ENCODE data around the gene MPRIP.

Gene MPRIP

GRCh38 chr17:17114592-17115225 lies 72.5 kb downstream of the MPRIP start:
- DNase-seq: no peak

GRCh38 chr17:17115620-17116019 lies 73.4 kb downstream of the MPRIP start:
- no peak for DNase-seq

- no peak for DNase-seq
Observed at GRCh38 chr17:17116406-17116805, 74.1 kb downstream of the MPRIP start.

GRCh38 chr17:17117923-17118322 lies 75.7 kb downstream of the MPRIP start:
- no peak for DNase-seq

GRCh38 chr17:17118399-17118798 lies 76.1 kb downstream of the MPRIP start:
- DNase-seq: no peak

DNA sequence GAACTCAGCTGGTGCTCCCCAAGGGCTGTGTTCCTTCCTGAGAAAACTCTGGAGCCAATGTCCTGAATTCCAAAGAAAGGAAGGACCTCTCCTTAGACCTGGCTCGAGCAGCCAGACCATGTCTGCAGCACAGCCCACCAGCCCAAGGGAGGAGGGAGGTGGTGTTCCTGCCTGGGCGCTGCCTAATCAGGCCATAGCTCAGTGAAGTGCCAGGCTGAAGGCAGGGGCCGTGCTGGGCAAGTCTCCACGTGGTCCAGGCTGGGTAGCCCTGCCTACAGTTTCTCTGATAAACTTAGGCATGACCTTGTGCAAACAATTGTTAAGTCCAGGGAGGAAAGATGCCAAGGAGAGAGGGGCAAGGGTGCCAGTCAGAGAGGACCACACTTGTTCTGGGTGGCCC lies 76.8 kb downstream of the MPRIP start:
- no peak for DNase-seq

DNA sequence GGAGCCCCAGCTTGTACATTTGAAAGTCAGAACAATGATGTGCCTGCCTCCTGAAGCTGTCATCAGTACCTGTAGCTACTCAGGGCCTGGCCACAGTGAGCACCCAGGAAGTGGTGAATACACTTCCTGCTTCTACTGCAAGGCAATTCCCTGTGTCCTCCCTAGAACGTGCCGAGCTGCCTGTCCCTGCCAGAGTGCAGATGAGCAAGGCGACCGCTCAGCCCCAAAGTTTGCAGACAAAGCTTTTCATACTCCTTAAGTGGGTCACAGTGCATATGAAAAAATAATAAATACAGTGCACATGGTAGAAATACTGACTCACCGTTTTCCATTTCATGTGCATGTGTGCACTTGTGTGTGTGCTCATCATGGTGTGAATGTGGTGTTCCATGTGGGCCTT lies 77.3 kb downstream of the MPRIP start:
- DNase-seq: peak in 2 of 4 experiments; percentile 11 to 35

DNA sequence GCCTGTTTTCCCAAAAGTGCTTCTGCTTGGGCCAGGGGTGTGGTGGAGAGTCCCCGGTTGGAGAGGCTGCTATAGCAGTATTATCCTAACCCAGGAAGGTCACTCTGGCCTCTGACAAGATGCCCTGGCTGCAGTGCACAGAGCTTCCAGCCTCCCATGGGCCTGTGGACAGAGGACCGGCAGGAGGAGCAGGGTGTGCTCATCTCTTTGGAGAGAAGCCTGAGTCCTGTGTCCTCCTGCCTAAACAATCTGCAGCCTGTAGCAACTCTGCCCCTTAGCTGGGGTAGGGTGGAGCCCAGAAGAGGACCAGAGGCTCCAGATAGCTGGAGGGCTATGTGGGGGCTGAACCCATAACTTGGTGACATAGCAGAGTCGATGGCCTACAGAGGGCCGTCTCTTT lies 78.0 kb downstream of the MPRIP start:
- DNase-seq: no peak

DNA sequence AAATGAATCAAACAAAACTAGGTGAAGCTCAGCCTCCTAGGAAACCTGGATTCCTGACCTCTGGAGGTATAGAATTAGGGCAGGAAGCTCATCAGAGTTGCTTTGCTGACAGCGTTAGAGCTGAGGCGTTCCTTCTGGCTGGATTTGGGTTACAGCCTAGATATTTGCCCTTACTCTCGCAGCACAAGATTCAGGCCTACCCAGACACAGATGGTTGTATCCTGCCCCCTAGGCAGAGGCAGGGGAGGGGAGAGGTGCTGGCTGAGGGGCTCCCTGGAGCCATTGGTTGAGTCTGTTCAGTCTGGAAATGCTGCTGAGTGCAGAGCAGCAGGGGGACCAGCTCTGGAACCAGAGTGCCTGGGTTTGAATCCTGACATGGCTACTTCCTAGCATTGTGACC lies 78.4 kb downstream of the MPRIP start:
- no peak for DNase-seq

- DNase-seq: no peak
Observed at GRCh38 chr17:17121162-17121561, 78.9 kb downstream of the MPRIP start.

GRCh38 chr17:17122781-17123483 lies 80.7 kb downstream of the MPRIP start:
- no peak for DNase-seq

DNA sequence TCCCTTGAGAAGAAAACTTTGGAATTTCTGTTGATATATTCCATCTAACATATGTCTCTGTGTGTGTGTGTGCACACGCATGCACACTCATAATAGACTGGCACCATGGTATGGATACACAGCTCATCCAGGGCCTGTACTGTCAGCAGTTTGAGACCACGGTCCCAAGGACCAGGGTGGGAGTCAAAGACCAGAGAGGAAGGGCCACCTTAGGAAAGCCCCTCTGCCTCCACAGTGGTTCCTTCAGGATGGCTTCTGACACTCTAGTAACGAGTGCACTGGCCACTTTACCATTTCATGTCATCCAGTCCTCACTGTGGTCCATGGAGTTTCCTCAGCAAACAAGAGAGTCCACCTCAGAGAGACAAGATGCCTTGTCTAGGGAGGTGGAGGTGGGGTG lies 82.1 kb downstream of the MPRIP start:
- DNase-seq: no peak

- DNase-seq: no peak
Observed at GRCh38 chr17:17125136-17126084, 83.2 kb downstream of the MPRIP start.

- no peak for DNase-seq
Observed at GRCh38 chr17:17126131-17127110, 84.2 kb downstream of the MPRIP start.

- DNase-seq: no peak
Observed at GRCh38 chr17:17127156-17127555, 84.9 kb downstream of the MPRIP start.

- DNase-seq: no peak
Observed at GRCh38 chr17:17127730-17128291, 85.6 kb downstream of the MPRIP start.

DNA sequence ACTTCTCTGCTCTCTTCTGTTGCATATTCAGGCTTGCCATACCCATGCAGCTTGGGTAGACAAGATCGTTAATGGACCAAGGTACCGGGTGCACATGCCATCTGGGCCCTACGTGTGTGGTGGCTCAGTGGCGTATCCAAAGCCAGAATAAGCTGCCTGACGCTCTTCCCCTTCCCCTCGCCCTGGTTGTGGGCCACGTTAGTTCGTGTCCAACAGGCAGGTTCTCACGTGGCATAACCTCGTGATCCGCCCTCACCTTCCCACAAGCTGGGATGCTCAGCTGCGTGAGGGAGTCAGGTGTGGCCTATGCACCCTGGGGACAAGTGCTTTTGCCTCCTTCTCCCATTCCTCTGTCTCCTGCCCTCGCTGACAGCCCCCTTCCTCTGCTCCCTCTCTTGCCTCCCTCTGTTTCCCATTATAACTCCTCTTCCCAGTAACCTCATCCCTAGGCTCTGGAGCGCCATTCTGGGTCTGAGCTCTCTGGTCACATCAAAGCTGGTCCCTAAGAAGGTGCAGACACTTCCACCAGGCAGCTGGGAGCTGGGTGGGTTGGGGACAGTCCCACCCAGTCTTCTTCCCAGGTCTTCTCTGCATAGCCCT lies 86.3 kb downstream of the MPRIP start:
- no peak for DNase-seq

DNA sequence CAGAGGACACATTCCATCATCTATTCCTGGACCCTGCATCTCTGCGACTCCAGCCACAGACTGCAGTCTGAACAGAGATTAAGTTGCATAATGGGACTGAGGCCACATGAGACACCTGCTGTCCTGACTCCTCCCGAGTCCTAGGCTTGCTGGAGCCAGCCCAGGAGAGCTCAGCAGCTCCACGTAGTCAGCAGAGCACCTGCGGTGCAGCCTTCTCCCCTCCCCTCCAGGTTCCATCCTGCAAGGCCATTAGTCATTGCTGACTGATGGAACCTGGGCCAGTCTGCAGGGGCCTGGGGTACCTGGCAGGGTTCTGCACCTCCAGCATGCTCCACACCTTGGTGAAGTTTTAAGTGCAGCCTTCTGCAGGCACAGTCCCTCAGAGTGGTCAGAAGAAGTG lies 87.2 kb downstream of the MPRIP start:
- no peak for DNase-seq

- DNase-seq: no peak
Observed at GRCh38 chr17:17130077-17130844, 88.0 kb downstream of the MPRIP start.

DNA sequence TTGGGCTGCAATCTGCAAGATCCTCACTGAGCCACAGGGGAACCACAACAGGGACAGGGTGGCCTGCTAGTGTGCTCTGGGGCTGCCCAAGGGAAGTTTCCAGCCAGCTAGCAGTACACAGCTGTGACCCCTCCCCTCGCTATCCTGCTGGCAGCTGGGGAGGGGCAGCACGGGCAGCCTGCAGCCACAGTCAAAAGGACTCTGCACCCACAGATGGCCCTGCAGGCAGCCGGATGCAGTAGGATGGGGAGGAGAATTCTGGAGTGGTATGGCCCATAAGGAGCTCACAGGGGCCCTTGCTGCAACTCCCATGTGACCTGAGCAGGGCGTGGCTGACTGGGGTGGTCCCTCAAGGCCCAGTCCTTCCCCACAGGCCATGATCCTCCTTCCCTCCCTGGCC lies 89.6 kb downstream of the MPRIP start:
- DNase-seq: no peak

GRCh38 chr17:17132746-17133145 lies 90.5 kb downstream of the MPRIP start:
- DNase-seq: no peak
